ENCODE measurements around the gene ARID1B. TPM values are rescaled to one million over a fixed set of nuclear protein-coding genes. Genes with fewer than 3 reads are reported as not detected.
"Not testable (repeated sequence)": the region's sequence is repeated elsewhere in the genome, so short reads cannot be mapped to it uniquely, and the experiment has no call there.

Gene ARID1B
- polyA plus RNA-seq, 4 donors: 57.0 to 87.6 (median 71.7) TPM

DNA sequence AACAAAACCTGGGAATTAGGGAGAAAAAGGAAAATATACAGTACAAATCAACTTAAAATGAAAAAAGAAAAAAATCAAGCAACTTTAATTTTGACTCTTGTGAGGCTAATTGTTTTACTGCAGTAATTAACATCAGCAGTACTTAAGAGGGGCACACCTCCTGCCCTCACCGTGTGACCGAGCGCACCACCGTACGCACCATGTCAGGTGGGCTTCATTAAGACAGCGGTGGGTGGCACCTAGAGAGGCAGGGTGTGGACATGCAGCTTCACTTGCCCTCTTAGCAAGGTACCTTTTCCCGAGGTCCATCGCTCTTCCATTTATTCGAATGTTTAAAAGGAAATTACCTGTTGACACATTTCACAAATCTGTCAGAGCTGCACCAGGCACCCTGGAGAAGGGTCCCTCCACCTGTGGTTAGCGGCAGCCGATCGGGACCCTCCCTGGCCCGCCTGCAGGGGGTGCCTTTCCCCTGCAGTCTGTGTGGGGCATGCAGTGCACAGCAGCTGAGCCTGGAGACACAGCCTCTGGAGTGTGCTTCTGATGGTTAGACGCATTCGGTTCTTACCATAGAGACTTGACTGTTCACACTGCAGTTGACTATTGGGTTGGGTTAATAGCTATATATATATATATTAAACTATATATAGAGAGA, 362.0 kb downstream of the ARID1B start:
- no peak for DNase-seq (ENCODE audit: low read depth in 4 of 4, low spot score in 3 of 4)

DNA sequence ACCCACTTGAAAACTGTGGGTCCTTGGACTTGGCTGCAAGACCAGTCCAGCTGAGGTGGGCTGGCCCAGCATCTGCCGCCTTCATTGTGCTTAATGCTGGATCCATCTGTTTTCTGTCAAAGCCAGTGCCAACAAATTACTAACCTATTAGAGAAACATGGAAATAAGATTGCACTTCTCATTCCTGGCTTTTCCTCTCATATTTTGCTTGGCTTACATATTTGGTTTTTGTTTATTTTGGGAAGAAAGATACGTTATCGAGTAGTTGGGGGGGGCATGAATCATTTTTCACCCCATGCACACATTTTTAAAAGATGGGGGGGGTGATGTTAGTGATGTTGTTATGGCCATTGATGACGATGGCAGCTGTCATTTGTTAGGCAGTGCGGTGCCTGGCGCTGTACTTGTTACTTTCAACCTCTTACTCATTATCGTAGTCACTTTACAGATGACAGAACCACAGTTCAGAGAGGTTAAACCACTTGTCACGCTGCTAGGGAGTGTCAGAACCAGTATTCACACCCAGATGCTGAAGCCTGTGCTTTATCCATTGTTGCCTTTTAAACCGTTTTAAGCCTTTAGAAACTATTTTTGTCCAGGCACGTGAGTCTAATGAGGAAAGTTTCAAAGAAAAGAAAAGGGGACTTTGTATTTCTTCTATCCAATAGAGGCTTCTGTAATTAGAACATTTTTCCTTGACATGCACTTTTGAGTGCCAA, 366.2 kb downstream of the ARID1B start:
- DNase-seq (ENCODE audit: low read depth in 4 of 4, low spot score in 3 of 4): no peak

DNA sequence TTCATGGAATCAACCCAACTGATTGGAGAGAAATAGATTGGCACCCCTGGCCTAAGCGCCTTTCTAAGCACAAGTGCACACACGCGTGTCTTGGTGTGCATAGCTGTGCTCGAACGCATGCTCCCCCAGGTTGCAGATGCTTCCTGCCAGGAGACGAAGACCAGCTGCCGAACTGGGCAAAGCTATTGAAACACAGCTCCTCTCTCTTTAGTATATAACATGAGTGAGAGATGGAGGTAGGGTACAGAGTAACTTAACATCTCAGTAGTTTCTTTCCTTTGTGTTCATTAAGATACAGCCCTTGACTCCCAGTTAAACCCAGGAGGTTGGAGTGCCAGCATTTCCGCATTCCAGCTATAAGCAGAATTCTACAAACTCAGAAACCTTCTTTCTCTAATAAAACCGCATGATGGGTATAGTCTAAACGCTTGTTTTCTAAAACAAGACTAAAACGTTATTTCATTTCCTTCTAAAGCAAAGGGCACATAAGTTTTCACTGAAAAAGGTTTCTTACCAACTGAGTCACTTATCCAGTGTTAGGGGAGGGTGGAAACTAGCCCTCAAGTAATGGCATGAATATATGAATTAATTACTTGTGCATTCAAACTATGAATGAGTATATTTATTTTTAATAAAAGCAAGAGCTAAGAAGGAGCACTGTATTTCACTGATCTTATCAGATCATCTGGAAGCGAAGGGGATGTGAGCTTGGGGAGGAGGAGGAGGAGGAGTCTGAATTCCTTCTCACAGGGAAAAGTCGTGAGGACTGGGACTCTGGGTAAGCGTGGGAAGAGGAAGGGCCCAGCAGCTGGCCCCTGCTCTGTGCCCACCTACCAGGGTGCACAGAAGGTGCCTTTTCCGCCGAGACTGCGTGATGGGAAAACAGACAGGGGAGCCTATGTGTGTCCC, 367.0 kb downstream of the ARID1B start:
- no peak for DNase-seq (ENCODE audit: low read depth in 4 of 4, low spot score in 3 of 4)

DNA sequence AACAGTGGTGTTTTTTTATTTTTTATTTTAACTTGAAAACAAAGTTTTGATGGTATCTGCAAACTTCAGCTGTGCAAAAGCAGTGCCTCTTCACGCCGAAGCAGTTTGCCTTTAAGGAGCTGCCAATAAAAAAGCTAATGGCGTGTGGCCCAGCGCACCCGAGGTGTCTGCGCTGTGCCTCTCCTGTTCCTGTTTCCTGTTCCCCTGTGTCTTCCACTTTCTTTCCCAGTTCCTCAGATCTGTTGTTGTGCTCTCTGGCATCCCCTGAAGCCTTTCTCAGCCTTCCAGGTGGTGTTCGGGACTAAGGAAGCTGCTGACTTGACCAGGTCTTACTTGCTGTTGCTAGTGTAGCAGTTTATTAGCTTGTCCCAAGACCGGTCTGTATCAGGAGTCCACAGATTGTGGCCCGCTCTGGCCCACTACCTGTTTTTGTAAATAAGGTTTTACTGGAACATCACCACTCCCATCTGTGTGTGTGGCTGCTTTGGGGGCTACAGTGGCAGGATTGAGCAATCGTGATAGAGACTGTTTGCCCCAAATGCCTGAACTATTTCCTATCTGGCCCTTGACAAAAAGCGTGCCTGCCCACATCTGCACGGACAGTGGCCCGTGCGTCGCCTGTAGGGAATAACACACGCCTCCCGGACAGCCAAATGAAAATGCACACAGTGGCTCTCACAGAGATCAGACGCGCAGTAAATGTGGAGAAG, 367.8 kb downstream of the ARID1B start:
- DNase-seq (ENCODE audit: low read depth in 4 of 4, low spot score in 3 of 4): no peak

DNA sequence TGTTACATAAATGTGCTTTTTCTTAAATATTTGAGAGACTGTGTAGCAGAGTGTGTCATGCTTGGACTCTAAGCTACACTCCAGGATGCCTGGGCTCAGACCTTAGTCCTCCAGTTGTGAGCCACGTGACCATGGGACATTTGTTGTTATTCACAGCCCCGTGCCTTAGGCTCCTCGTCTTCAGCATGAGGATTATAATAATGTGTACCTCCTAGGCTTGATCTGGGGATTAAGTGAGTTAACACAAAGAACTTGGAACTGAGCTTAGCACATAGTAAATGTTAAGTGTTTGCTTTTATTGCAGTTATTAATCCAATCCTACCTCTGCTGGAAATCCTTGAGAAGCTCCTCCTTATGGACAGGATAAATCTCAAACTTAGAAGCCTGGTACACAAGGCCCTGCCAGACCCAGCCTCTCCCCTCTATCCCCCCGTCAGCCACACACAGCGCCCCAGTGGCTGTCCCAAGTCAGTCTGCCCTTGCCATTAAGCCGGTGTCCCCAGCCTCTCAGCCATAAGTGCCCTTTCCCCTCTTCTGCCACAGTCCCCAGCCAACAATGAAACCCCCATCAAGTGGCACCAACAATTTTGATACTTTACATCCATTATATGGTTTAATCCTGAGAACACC, 368.6 kb downstream of the ARID1B start:
- no peak for DNase-seq (ENCODE audit: low read depth in 4 of 4, low spot score in 3 of 4)

DNA sequence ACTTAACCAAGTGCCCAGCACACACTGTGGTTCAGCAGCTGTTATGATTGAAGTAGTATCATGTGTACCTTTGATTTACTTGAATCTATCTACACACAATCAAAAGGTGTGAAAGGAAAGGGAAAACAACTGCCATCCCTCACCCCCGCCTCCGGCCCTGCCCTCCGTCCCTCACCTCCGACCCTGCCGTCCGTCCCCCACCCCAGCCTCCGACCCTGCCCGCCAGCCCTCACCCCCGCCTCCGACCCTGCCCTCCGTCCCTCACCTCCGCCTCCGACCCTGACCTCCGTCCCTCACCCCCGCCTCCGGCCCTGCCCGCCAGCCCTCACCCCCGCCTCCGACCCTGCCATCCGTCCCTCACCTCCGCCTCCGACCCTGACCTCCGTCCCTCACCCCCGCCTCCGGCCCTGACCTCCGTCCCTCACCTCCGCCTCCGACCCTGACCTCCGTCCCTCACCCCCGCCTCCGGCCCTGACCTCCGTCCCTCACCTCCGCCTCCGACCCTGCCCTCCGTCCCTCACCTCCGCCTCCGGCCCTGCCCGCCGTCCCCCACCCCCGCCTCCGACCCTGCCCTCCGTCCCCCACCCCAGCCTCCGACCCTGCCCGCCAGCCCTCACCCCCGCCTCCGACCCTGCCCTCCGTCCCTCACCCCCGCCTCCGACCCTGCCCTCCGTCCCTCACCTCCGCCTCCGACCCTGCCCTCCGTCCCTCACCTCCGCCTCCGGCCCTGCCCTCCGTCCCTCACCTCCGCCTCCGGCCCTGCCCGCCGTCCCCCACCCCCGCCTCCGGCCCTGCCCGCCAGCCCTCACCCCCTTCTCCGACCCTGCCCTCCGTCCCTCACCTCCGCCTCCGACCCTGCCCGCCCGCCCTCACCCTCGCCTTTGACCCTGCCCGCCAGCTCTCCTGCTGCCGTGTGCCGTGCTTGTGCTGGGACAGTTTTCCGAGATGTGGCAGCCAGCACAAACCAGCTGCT, 370.2 kb downstream of the ARID1B start:
- not testable (repeated sequence) for DNase-seq (ENCODE audit: low read depth in 4 of 4, low spot score in 3 of 4)

DNA sequence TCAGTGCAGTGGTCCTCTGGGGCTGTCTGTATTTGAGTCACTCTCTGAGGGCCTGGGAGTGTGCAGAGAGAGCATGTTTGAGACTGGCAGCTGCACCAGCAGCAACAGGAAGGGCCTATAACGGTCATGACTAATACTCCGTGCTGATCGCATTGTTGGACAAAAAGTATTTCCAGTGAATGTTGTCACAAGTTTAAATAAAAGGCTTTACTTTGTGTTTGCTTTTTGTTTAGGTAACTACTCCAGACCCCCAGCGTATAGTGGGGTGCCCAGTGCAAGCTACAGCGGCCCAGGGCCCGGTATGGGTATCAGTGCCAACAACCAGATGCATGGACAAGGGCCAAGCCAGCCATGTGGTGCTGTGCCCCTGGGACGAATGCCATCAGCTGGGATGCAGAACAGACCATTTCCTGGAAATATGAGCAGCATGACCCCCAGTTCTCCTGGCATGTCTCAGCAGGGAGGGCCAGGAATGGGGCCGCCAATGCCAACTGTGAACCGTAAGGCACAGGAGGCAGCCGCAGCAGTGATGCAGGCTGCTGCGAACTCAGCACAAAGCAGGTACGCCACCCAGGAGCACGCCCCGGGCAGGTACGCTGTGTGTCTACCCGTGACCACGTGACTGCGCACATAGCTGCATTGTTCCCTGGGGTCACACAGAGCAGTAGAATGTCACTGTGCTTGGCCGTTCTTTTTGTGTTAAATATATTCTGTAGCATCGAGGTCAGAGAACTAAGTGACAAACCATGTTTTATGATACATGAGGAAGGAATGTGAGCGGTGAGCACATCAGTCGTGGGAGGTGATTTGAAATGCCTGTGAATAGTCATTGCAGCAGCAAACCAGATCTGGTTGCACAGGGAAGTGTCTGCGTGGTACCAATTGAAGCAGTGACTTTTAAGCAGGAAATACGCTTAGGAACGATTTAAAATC, 371.5 kb downstream of the ARID1B start:
- no peak for DNase-seq (ENCODE audit: low read depth in 4 of 4, low spot score in 3 of 4)

DNA sequence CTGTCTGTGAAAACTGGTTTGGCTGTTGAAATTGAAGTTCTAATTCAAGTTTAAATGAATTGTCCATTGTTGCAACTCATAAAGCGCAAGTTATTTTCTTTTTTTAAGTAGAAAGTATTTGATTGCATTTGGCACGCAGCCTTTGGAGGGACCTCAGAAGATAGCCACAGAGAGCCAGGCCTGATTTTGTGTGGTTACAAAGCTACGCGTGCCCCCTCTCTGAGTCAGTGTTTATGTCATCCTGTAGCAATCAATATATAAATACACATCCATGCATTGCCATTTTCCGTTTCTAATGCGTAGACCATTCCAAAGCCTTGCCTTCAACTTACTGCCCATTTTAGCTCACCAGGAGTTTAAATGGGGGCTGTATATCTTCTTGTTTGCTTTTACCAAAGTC, 372.9 kb downstream of the ARID1B start:
- no peak for DNase-seq (ENCODE audit: low read depth in 4 of 4, low spot score in 3 of 4)

DNA sequence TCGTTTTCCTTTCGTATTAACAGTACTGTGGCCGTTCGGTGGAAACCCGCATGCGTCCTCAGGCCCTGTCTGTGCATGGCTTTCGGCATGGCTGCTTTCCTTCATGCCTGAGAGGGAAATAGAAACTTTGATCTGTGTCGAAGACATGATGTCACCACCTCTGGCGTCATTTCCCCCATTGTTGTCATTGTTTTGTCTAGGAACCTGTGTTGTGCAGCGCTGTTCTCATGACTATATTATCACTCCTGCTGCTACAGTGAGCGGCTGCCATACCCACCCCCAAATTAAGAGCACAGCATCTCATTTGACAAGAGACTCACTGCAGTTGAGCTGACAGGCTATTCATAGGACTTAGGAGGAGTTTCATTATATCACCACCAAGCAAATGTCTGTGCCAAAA, 373.9 kb downstream of the ARID1B start:
- no peak for DNase-seq (ENCODE audit: low read depth in 4 of 4, low spot score in 3 of 4)

DNA sequence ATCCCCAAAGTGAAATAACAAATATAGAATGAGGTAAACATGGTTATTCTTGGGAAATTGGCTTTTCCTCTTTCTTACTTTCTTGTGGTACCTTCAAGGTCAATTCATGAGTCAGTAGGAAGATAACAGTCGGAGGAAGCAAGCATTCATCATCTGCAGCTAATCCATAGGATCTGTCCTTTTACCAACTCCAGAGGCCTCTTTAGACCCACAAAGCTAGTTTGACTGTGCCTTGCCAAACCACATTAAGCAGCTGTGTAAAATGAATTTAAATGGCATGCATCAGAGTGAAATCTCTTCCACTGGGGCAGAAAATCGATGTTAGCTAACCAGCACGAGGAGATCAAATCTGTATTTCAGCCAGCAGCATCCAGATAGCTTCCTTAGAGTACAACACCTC, 374.8 kb downstream of the ARID1B start:
- no peak for DNase-seq (ENCODE audit: low read depth in 4 of 4, low spot score in 3 of 4)

DNA sequence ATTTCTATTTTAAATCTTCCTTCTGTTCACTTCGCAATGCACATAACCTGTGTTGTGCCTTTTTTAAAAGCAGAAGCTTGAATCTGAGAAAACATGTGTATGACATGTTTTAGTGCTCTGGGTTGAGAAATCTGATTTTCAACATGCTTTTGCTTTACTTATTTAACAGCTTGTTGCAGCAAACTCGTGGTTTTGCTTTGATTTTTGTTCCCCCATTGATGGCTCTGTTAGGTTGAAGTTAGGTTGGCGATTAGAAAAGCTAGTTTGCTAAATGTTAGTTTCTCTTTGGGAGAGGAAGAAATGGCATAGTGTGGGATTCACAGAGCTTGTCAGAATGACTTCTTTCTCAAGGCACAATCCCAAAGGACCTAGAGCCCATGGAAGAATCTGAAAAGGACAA, 375.4 kb downstream of the ARID1B start:
- no peak for DNase-seq (ENCODE audit: low read depth in 4 of 4, low spot score in 3 of 4)

DNA sequence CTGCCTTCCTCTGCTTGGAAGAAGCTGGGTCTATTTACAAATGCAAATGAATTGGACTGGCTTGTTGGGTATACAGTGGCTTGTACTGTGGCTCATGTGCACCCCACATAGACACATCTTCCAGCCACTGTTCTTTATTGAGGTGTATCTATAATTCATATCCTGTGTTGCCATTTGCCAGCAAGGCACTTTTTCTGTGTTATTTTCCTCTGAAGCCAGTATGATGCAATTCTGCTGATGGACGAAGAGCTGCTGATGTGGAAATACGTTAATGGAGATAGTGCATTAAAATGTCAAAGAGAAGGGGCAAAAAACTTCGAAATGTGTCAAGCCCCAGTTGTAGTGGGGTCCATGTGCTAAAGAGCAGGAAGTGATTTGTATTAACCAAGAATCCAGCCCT, 378.6 kb downstream of the ARID1B start:
- no peak for DNase-seq (ENCODE audit: low read depth in 4 of 4, low spot score in 3 of 4)

DNA sequence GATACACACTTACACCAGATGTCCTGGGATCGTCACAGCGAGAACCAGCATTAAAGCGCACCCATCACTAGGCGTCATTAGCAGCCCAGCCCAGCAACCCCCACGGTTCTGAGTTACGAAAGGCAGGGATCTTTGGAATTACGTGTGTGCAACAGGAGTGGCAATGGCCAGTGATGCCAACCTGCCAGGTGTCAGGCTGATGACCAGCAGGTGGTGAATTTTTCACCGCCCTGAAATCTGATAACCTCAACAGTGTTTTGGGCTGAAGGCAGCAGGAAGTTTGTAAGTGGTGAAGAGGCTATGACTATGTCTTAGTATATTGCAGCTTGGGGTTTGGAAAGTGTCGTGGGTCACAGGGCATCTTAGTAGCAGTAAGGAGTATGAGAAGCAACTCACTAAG, 380.1 kb downstream of the ARID1B start:
- DNase-seq (ENCODE audit: low read depth in 4 of 4, low spot score in 3 of 4): no peak

DNA sequence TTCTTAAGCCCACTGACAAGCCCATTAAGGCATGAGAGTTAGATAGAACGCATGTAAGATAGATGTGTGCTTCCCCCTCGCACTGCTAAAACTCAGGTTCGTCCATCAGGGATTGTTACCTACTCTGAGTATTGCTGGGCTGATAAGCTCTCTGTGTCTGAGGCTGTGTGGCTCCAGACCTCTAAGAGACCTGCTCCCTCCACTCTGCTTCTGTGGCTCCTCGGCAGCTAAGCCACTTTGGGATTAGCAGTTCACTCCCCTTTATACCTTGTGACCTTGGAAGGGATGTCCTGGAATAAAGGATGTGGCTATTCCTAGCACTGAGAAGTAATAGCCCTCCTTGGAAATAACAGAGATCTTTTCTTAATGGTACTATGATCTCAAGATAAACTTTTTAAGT, 381.3 kb downstream of the ARID1B start:
- no peak for DNase-seq (ENCODE audit: low read depth in 4 of 4, low spot score in 3 of 4)

DNA sequence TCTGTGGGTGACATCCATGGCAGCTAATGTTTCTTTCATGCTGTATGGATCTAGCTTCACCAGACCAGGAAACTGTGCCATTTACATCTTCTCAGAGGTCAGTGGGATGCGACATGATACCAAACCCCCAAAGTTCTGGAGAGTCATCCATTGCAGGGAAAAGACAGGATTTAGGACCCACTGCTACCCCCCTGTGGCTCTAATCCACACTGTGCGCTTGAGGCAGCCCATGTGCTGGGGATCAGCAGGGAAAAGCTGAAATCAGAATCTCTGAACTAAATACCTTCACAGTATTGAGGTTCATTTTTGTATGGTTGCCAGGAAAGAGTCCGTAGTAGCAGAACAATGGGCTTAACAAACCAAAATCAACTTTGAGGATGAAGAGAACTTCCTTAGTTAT, 381.7 kb downstream of the ARID1B start:
- no peak for DNase-seq (ENCODE audit: low read depth in 4 of 4, low spot score in 3 of 4)

DNA sequence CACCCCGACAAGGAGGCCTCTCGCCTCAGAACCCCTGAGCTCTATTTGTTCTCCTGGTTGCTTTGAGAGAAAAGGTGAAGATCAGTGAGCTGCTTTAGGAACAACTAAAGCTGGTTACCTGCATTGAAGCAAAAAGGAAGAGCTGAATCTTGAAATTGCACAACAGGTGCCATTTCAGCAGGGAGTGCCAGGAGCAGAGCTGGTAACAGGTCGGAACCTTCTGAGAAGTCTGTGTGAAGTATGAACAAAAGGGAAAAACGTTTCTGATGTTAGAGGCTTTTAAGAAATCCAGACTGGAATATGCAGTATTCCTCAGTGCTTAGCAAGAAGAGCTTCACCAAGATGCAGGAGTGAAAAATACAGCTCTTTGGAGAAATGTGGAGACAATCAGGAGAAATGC, 382.2 kb downstream of the ARID1B start:
- no peak for DNase-seq (ENCODE audit: low read depth in 4 of 4, low spot score in 3 of 4)

DNA sequence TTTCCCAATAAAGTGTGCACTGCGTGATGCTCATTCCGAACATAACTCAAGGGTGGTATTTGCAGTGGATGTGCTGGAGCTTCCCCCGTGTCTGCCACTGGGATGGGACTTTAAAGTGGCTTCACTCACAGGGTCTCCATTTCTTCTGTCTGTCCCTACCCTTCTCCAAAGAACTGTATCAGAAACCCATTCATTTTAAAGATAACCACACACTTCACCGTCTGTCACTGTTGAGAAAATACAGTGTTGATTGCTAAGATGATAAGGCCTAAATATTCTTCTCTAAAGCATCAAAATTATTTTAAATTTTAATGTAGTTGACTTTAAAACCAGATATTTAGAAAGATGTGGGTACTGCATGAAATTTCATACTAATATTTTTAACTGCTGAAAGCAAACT, 384.7 kb downstream of the ARID1B start:
- DNase-seq (ENCODE audit: low read depth in 4 of 4, low spot score in 3 of 4): no peak

DNA sequence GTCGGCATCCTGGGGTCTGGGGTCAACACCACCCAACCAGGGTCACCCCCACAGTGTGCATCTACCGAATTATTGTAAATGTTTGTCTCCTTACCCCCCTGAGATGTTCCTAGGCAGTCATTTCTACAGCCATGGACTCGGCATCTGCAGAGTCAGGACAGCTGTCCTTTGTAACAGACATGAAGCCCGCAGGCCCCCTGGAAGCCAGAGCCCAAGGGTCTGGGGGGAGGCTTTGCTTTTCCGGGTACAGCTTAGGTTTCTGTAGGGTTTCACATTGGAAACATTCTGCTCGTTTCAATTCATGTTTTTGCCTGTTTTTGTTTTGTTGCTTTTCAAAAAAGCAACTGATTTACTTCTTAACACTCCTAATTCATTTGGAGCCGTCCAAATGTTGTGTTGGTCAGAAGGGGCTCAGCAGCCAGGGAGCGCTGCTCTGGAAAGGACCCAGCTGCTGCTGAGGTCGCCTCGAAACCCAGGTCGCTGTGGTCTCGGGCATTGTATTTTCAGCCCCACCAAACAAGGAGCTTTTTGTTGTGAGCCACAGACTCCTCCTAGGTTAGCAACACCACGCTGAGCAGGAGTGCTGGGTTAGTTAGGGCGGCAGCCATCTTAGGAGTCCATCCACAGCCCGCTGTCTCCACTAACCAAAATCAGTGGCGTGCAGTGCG, 385.7 kb downstream of the ARID1B start:
- DNase-seq (ENCODE audit: low read depth in 4 of 4, low spot score in 3 of 4): no peak
